Panc1 (cell line): Measurements from ENCODE around the gene PPEF1. TPM values are rescaled to one million over a fixed set of nuclear protein-coding genes. Genes with fewer than 3 reads are reported as not detected.

Source experiments
- ATAC-seq: fragments of 200-7000 bp; cut with Tn5 transposase; 2 replicates; pipeline ENCODE4 v1.9.1; 2020; ENCODE audit warnings: mild to moderate bottlenecking, moderate library complexity
- BruUV-seq: library from RNA; stranded (reverse); fragments of 400-500 nt; replicated peaks from 2 replicates; lab custom pipeline; 2021; lab: Mats Ljungman, UMichigan
- CTCF ChIA-PET: fragments of 300-600 bp; sonication (Branson Sonifier 250); formaldehyde crosslinking; loops from one replicate; lab custom pipeline; 2022; ENCODE audit warnings: antibody characterized with exemption; lab: Charles Lee
- POLR2A ChIA-PET: fragments of 300-600 bp; sonication (Branson Sonifier 250); formaldehyde crosslinking; loops from one replicate; lab custom pipeline; 2022; ENCODE audit warnings: antibody characterized with exemption; lab: Charles Lee
- DNase-seq: peaks from one replicate; pipeline ENCODE4 v3.0.0-alpha.2; 2010; ENCODE audit warnings: low read depth, low spot score
- H3K27ac ChIP-seq: 2 replicates; pipeline ENCODE4 v1.5.1; 2011; ENCODE audit warnings: mild to moderate bottlenecking, low read length, inconsistent platforms
- H3K27me3 ChIP-seq: fragments of 200-500 bp; sonication (Bioruptor generic); 2 replicates; pipeline ENCODE4 v1.6.0; 2014; ENCODE audit warnings: low read length, inconsistent platforms; ENCODE audit not compliant: control insufficient read depth, insufficient read depth
- H3K36me3 ChIP-seq: fragments of 200-500 bp; sonication (Bioruptor generic); 2 replicates; pipeline ENCODE4 v1.5.1; 2014; ENCODE audit warnings: inconsistent platforms, mild to moderate bottlenecking, low read length, moderate library complexity; ENCODE audit not compliant: control insufficient read depth, insufficient read depth
- H3K4me1 ChIP-seq: 2 replicates; pipeline ENCODE4 v1.5.1; 2011; ENCODE audit warnings: inconsistent platforms, mild to moderate bottlenecking, low read length, moderate library complexity; ENCODE audit not compliant: control insufficient read depth, insufficient read depth
- H3K4me3 ChIP-seq, 2 experiments: 2 replicates each; pipeline ENCODE4 v1.5.1; 2011 to 2012; ENCODE audit warnings: low read depth in 2 of 2, low read length in 2 of 2, mild to moderate bottlenecking in 2 of 2, inconsistent platforms in 1 of 2, moderate library complexity in 1 of 2
- H3K9me3 ChIP-seq: fragments of 200-500 bp; sonication (Bioruptor generic); 2 replicates; pipeline ENCODE4 v1.5.1; 2014; ENCODE audit warnings: low read depth, mild to moderate bottlenecking, inconsistent platforms, low read length, moderate library complexity; ENCODE audit not compliant: control insufficient read depth, insufficient read depth
- POLR2AphosphoS5 ChIP-seq: IDR thresholded peaks from 2 replicates; pipeline ENCODE4 v1.6.1; 2012; ENCODE audit warnings: mild to moderate bottlenecking, low read depth, low read length, moderate library complexity
- REST ChIP-seq, 2 experiments: IDR thresholded peaks; 2 replicates each; pipeline ENCODE4 v1.6.1; 2011 to 2012; ENCODE audit warnings: low read depth in 2 of 2, control low read depth in 1 of 2, low read length in 1 of 2, mild to moderate bottlenecking in 1 of 2, moderate library complexity in 1 of 2; ENCODE audit not compliant: insufficient read depth in 1 of 2
- SIN3A ChIP-seq: IDR thresholded peaks from 2 replicates; pipeline ENCODE4 v1.6.1; 2012; ENCODE audit warnings: low read depth, mild to moderate bottlenecking, low read length, moderate library complexity, borderline replicate concordance; ENCODE audit not compliant: insufficient read depth
- TCF7L2 ChIP-seq: IDR thresholded peaks from 2 replicates; pipeline ENCODE4 v1.6.1; 2011; ENCODE audit warnings: mild to moderate bottlenecking, low read depth, low read length, inconsistent platforms
- in situ Hi-C: cut with HindIII; loops from 2 replicates; pipeline ENCODE4 v1.10.0; 2016; ENCODE audit warnings: low sequenced_read_pairs, low pct_unique_long_range_greater_than_20kb
- intact Hi-C: fragments of 100-400 bp; cut with micrococcal nuclease; formaldehyde crosslinking; loops from one replicate; pipeline ENCODE4 v1.10.0; 2022; ENCODE audit not compliant: unreplicated experiment
- total RNA-seq: library from RNA; stranded (reverse); gene quantifications from one replicate; pipeline ENCODE4 v1.2.1, GENCODE V29; 2021; ENCODE audit not compliant: unreplicated experiment
- TF ChIP-seq, protein P1 (sequence below): fragments of 450-650 bp; IDR thresholded peaks from 2 replicates; pipeline ENCODE4 v1.5.1; 2017; ENCODE audit warnings: mild to moderate bottlenecking

The PPEF1 gene
- total RNA-seq, 1 experiment from 2014 or later, result not detected

GRCh38 chrX:18810416-18810815, 103.0 kb downstream of the PPEF1 start:
- no TSS peak for BruUV-seq
- H3K27ac ChIP-seq, result no peak overlapping the region
- DNase-seq, result no peak

DNA sequence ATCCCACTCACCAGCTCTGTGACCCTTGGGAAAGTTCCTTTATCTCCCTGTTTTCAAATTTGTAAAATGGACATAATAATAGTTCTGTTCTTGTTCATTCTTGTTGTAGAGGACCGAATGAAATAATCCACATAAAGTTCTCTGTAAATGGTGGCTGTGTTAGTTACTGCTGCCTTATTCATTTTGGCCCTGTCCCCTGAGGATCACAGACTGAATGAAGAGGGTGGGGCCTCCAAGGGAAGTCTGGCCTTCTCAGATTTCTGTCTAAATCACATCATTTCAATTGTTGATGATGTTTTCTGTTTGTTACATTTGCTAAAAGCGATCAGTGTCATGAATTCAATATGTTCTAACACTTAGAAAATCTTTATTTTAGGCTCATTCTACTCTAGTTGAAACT, 117.9 kb downstream of the PPEF1 start:
- no peaks in the 10 kb centered on the region for H3K9me3 ChIP-seq
- no peaks in the 10 kb centered on the region for H3K27me3 ChIP-seq
- no TSS peak for BruUV-seq
- no peak overlapping the region for H3K27ac ChIP-seq
- in situ Hi-C loops (no loop called here), intact Hi-C loops (no loop called here)
- ATAC-seq (no peak), DNase-seq (no peak)
- H3K36me3 ChIP-seq, result no peaks in the 10 kb centered on the region
- H3K4me1 ChIP-seq, result no peaks in the 10 kb centered on the region
- no peak for TF ChIP-seq POLR2AphosphoS5
- TF ChIP-seq REST (IDR thresholded peaks at IDR 0.05; ENCODE audit: insufficient read depth in 1 of 2, low read depth in 2 of 2, low read length in 1 of 2), result no peak
- TF ChIP-seq TCF7L2, result no peak
- TF ChIP-seq, protein P1, sequence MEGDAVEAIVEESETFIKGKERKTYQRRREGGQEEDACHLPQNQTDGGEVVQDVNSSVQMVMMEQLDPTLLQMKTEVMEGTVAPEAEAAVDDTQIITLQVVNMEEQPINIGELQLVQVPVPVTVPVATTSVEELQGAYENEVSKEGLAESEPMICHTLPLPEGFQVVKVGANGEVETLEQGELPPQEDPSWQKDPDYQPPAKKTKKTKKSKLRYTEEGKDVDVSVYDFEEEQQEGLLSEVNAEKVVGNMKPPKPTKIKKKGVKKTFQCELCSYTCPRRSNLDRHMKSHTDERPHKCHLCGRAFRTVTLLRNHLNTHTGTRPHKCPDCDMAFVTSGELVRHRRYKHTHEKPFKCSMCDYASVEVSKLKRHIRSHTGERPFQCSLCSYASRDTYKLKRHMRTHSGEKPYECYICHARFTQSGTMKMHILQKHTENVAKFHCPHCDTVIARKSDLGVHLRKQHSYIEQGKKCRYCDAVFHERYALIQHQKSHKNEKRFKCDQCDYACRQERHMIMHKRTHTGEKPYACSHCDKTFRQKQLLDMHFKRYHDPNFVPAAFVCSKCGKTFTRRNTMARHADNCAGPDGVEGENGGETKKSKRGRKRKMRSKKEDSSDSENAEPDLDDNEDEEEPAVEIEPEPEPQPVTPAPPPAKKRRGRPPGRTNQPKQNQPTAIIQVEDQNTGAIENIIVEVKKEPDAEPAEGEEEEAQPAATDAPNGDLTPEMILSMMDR, result no peak
- TF ChIP-seq SIN3A, result no peak
- ChIA-PET CTCF (no interaction called here), POLR2A (no interaction called here)
- no peak overlapping the region for H3K4me3 ChIP-seq

More at GRCh38 chrX:18810416-18810815, 103.0 kb downstream of the PPEF1 start:
- H3K4me1 ChIP-seq, result no peaks in the 10 kb centered on the region
- TF ChIP-seq REST (IDR thresholded peaks at IDR 0.05; ENCODE audit: insufficient read depth in 1 of 2, low read depth in 2 of 2, low read length in 1 of 2), result no peak
- no peak for TF ChIP-seq SIN3A
- no peak for TF ChIP-seq POLR2AphosphoS5
- no peak for TF ChIP-seq TCF7L2
- TF ChIP-seq, protein P1, result no peak
- H3K4me3 ChIP-seq, result no peak overlapping the region
- H3K9me3 ChIP-seq, result no peaks in the 10 kb centered on the region
- ATAC-seq, result no peak
- H3K27me3 ChIP-seq, result no peaks in the 10 kb centered on the region
- no peaks in the 10 kb centered on the region for H3K36me3 ChIP-seq
- intact Hi-C loops, result no loop called here
- in situ Hi-C loops, result no loop called here
- POLR2A ChIA-PET, result no interaction called here
- CTCF ChIA-PET, result no interaction called here
